H1 (cell line): ENCODE data around the gene PRPF4. TPM values are rescaled to one million over a fixed set of nuclear protein-coding genes. Genes with fewer than 3 reads are reported as not detected.

Experiments
- CTCF ChIA-PET: fragments of 300-600 bp; sonication (Branson Sonifier 250); formaldehyde crosslinking; loops from one replicate; lab custom pipeline; 2021; ENCODE audit not compliant: partially characterized antibody; lab: Charles Lee
- POLR2A ChIA-PET: fragments of 300-600 bp; sonication (Branson Sonifier 250); formaldehyde crosslinking; loops from one replicate; lab custom pipeline; 2021; ENCODE audit warnings: inconsistent platforms; ENCODE audit not compliant: partially characterized antibody; lab: Charles Lee
- DNase-seq, 2 experiments: peaks; one replicate each; pipeline versions ENCODE4 v3.0.0 to v3.0.0-alpha.2; 2010 to 2022; ENCODE audit warnings: low spot score in 2 of 2, low read depth in 1 of 2, mixed read lengths in 1 of 2
- FAIRE-seq: peaks from 2 replicates; lab custom pipeline; 2011; peaks lifted over from hg19 to GRCh38; lab: Jason Lieb, UNC
- H2AFZ ChIP-seq: 2 replicates; pipeline ENCODE4 v1.8.1; 2012; ENCODE audit warnings: low read length, inconsistent platforms
- H2AK5ac ChIP-seq: 2 replicates; pipeline ENCODE4 v1.6.1; 2013; ENCODE audit warnings: low read depth, low read length
- H2BK120ac ChIP-seq: replicated peaks from 2 replicates; pipeline ENCODE3; 2013; ENCODE audit warnings: low read depth, low read length, inconsistent platforms
- H2BK12ac ChIP-seq: 2 replicates; pipeline ENCODE4 v1.6.1; 2013; ENCODE audit warnings: low read depth, low read length
- H2BK15ac ChIP-seq: 2 replicates; pipeline ENCODE4 v1.6.1; 2013; ENCODE audit warnings: low read length
- H2BK20ac ChIP-seq: 2 replicates; pipeline ENCODE4 v1.6.1; 2013; ENCODE audit warnings: low read length
- H2BK5ac ChIP-seq: 2 replicates; pipeline ENCODE4 v1.6.1; 2013; ENCODE audit warnings: low read depth, low read length
- H3K14ac ChIP-seq: 2 replicates; pipeline ENCODE4 v1.6.1; 2013; ENCODE audit warnings: inconsistent platforms; ENCODE audit not compliant: insufficient read length
- H3K18ac ChIP-seq: 2 replicates; pipeline ENCODE4 v1.6.1; 2013; ENCODE audit warnings: low read length; ENCODE audit errors: extremely low read depth
- H3K23ac ChIP-seq: 2 replicates; pipeline ENCODE4 v1.6.1; 2013; ENCODE audit warnings: inconsistent platforms; ENCODE audit not compliant: insufficient read length
- H3K23me2 ChIP-seq: 2 replicates; pipeline ENCODE4 v1.6.1; 2013; ENCODE audit warnings: low read depth, low read length
- H3K27ac ChIP-seq: 2 replicates; pipeline ENCODE4 v1.6.1; 2011; ENCODE audit warnings: low read depth, low read length, inconsistent platforms
- H3K27me3 ChIP-seq, 4 experiments: replicated peaks in 1 of 4; 1 replicate in 1 of 4; 2 replicates in 3 of 4; pipeline versions ENCODE4 v1.6.1 to v1.8.1; 2011 to 2013; ENCODE audit warnings: low read length in 3 of 4, mild to moderate bottlenecking in 3 of 4, inconsistent platforms in 2 of 4, mixed read lengths in 2 of 4, moderate library complexity in 1 of 4; ENCODE audit not compliant: control insufficient read depth in 3 of 4, insufficient read depth in 3 of 4; ENCODE audit errors: extremely low read depth in 1 of 4
- H3K36me3 ChIP-seq, 4 experiments: 2 replicates each; pipeline versions ENCODE4 v1.6.1 to v1.8.1; 2011 to 2013; ENCODE audit warnings: mild to moderate bottlenecking in 4 of 4, low read length in 3 of 4, moderate library complexity in 2 of 4, control low read depth in 1 of 4, inconsistent platforms in 1 of 4; ENCODE audit not compliant: insufficient read depth in 4 of 4, control insufficient read depth in 2 of 4
- H3K4ac ChIP-seq: replicated peaks from 2 replicates; pipeline ENCODE3; 2013; ENCODE audit warnings: low read length, low read depth, mixed read lengths, inconsistent platforms; ENCODE audit not compliant: insufficient read length
- H3K4me1 ChIP-seq, 4 experiments: replicated peaks in 1 of 4; 1 replicate in 1 of 4; 2 replicates in 3 of 4; pipeline versions ENCODE4 v1.6.1 to v1.8.1; 2011 to 2013; ENCODE audit warnings: low read length in 3 of 4, inconsistent platforms in 2 of 4, mixed read lengths in 1 of 4; ENCODE audit not compliant: insufficient read depth in 4 of 4, control insufficient read depth in 3 of 4
- H3K4me2 ChIP-seq, 2 experiments: 2 replicates each; pipeline versions ENCODE4 v1.6.1 to v1.8.1; 2011 to 2013; ENCODE audit warnings: low read depth in 2 of 2, low read length in 2 of 2, control low read depth in 1 of 2, inconsistent platforms in 1 of 2, mild to moderate bottlenecking in 1 of 2; ENCODE audit not compliant: insufficient read depth in 1 of 2
- H3K4me3 ChIP-seq, 4 experiments: fragments of 200-600, 300-600 bp in 1 of 4; sonication (generic), shearing (Covaris generic), sonication (Bioruptor Twin) in 1 of 4; 2 replicates each; pipeline versions ENCODE4 v1.5.1 to v1.8.1; 2011 to 2016; ENCODE audit warnings: low read length in 4 of 4, low read depth in 3 of 4, control low read depth in 2 of 4, inconsistent platforms in 2 of 4, mild to moderate bottlenecking in 2 of 4, mixed read lengths in 1 of 4, moderate library complexity in 1 of 4; ENCODE audit not compliant: insufficient read depth in 2 of 4; ENCODE audit errors: extremely low read depth in 1 of 4
- H3K56ac ChIP-seq: replicated peaks from 2 replicates; pipeline ENCODE3; 2013; ENCODE audit warnings: low read depth, mild to moderate bottlenecking, mixed read lengths, low read length, inconsistent platforms; ENCODE audit not compliant: insufficient read length
- H3K79me1 ChIP-seq: 2 replicates; pipeline ENCODE4 v1.6.1; 2013; ENCODE audit warnings: low read depth, low read length, control low read depth
- H3K79me2 ChIP-seq, 2 experiments: 2 replicates each; pipeline versions ENCODE4 v1.6.1 to v1.8.1; 2012 to 2013; ENCODE audit warnings: low read length in 2 of 2, mild to moderate bottlenecking in 2 of 2, inconsistent platforms in 1 of 2; ENCODE audit not compliant: insufficient read depth in 2 of 2, control insufficient read depth in 1 of 2
- H3K9ac ChIP-seq, 4 experiments: replicated peaks in 1 of 4; 1 replicate in 1 of 4; 2 replicates in 3 of 4; pipeline versions ENCODE4 v1.6.1 to v1.8.1; 2011 to 2013; ENCODE audit warnings: low read depth in 3 of 4, low read length in 3 of 4, control low read depth in 2 of 4, mild to moderate bottlenecking in 2 of 4, moderate library complexity in 2 of 4, inconsistent platforms in 1 of 4; ENCODE audit errors: extremely low read depth in 1 of 4
- H3K9me3 ChIP-seq, 2 experiments: 2 replicates each; pipeline versions ENCODE4 v1.6.1 to v1.8.1; 2012 to 2013; ENCODE audit warnings: mild to moderate bottlenecking in 2 of 2, moderate library complexity in 2 of 2, control low read depth in 1 of 2, inconsistent platforms in 1 of 2, low read depth in 1 of 2, low read length in 1 of 2, mixed read lengths in 1 of 2; ENCODE audit not compliant: insufficient read depth in 2 of 2
- H4K20me1 ChIP-seq, 2 experiments: replicated peaks in 1 of 2; 2 replicates each; pipeline versions ENCODE3 to v1.8.1; 2011 to 2013; ENCODE audit warnings: inconsistent platforms in 2 of 2, low read length in 2 of 2, mild to moderate bottlenecking in 1 of 2; ENCODE audit not compliant: insufficient read depth in 2 of 2, control insufficient read depth in 1 of 2
- H4K5ac ChIP-seq: 2 replicates; pipeline ENCODE4 v1.6.1; 2013; ENCODE audit warnings: low read length, low read depth, mixed read lengths, inconsistent platforms; ENCODE audit not compliant: insufficient read length
- H4K8ac ChIP-seq: 2 replicates; pipeline ENCODE4 v1.8.0; 2013; ENCODE audit warnings: mild to moderate bottlenecking, moderate library complexity, low read length, inconsistent platforms; ENCODE audit not compliant: insufficient read depth; ENCODE audit errors: extremely low read depth
- H4K91ac ChIP-seq: replicated peaks from 2 replicates; pipeline ENCODE3; 2013; ENCODE audit warnings: low read length, mixed read lengths, inconsistent platforms; ENCODE audit not compliant: insufficient read length
- CTBP2 ChIP-seq: IDR thresholded peaks from 2 replicates; pipeline ENCODE4 v1.7.0; 2011; ENCODE audit warnings: borderline replicate concordance, mild to moderate bottlenecking, moderate library complexity, mixed read lengths, low read length; ENCODE audit not compliant: insufficient read depth, insufficient read length
- E2F6 ChIP-seq: IDR thresholded peaks from 2 replicates; pipeline ENCODE4 v1.6.1; 2012; ENCODE audit warnings: inconsistent platforms
- EZH2 ChIP-seq: fragments of 200-600 bp; sonication (generic); IDR thresholded peaks from 2 replicates; pipeline ENCODE4 v1.7.1; 2012; ENCODE audit warnings: low read depth, mild to moderate bottlenecking, moderate library complexity, low read length, inconsistent platforms; ENCODE audit not compliant: severe bottlenecking
- HDAC6 ChIP-seq: IDR thresholded peaks from one replicate; pipeline ENCODE4 v1.7.1; 2012; ENCODE audit warnings: low read depth, mild to moderate bottlenecking, inconsistent platforms, low read length, moderate library complexity
- JUN ChIP-seq: IDR thresholded peaks from 2 replicates; pipeline ENCODE4 v1.6.1; 2011; ENCODE audit warnings: low read depth, mild to moderate bottlenecking, improper control_type of control experiment, low read length
- KDM1A ChIP-seq: fragments of 200-600, 300-600 bp; sonication (generic); IDR thresholded peaks from 2 replicates; pipeline ENCODE4 v1.7.1; 2016; ENCODE audit warnings: mild to moderate bottlenecking, low read length, borderline replicate concordance
- KDM5A ChIP-seq: fragments of 200-600 bp; IDR thresholded peaks from 2 replicates; pipeline ENCODE4 v1.7.1; 2012; ENCODE audit warnings: mild to moderate bottlenecking, low read length, inconsistent platforms, mixed read lengths
- NRF1 ChIP-seq: IDR thresholded peaks from 2 replicates; pipeline ENCODE4 v1.6.1; 2011; ENCODE audit warnings: mild to moderate bottlenecking, low read depth, low read length, improper control_type of control experiment
- PHF8 ChIP-seq: fragments of 200-600 bp; sonication (generic); conservative IDR thresholded peaks from 2 replicates; pipeline ENCODE4 v1.7.1; 2012; ENCODE audit warnings: low read depth, mild to moderate bottlenecking, inconsistent platforms, low read length, moderate library complexity
- POLR2A ChIP-seq, 2 experiments: IDR thresholded peaks; 1 replicate in 1 of 2; 2 replicates in 1 of 2; pipeline ENCODE4 v1.6.1; 2011; ENCODE audit warnings: low read depth in 2 of 2, low read length in 2 of 2, mild to moderate bottlenecking in 2 of 2; ENCODE audit errors: control extremely low read depth in 1 of 2
- POU5F1 ChIP-seq: IDR thresholded peaks from 2 replicates; pipeline ENCODE4 v1.6.1; 2011; ENCODE audit warnings: low read depth, mild to moderate bottlenecking, low read length, moderate library complexity
- RXRA ChIP-seq: IDR thresholded peaks from 2 replicates; pipeline ENCODE4 v1.6.1; 2011; ENCODE audit warnings: low read depth, mild to moderate bottlenecking, low read length, moderate library complexity; ENCODE audit not compliant: insufficient read depth
- SAP30 ChIP-seq: fragments of 300-600 bp; sonication (generic); IDR thresholded peaks from 2 replicates; pipeline ENCODE4 v1.7.1; 2012; ENCODE audit warnings: low read length, moderate library complexity, mild to moderate bottlenecking, inconsistent platforms; ENCODE audit not compliant: insufficient read depth, insufficient replicate concordance
- ZNF274 ChIP-seq: IDR thresholded peaks from 2 replicates; pipeline ENCODE4 v1.7.0; 2012; ENCODE audit warnings: low read length, borderline replicate concordance; ENCODE audit errors: extremely low read depth
- WGBS, 2 experiments: shearing (Covaris generic) in 1 of 2; methylation state at CpG; one replicate each; pipeline versions ENCODE4 v1.1.6 to v1.1.7; 2013 to 2015; ENCODE audit warnings: low lambda C conversion rate in 2 of 2, mixed read lengths in 2 of 2, inconsistent platforms in 1 of 2, low coverage in 1 of 2, missing lambda C conversion rate in 1 of 2; ENCODE audit not compliant: insufficient replicate concordance in 2 of 2, insufficient coverage in 1 of 2, insufficient read length in 1 of 2; ENCODE audit errors: extremely low coverage in 1 of 2, missing lambda C conversion rate in 1 of 2; 5-methylcytosine and 5-hydroxymethylcytosine counted together
- polyA plus RNA-seq, 7 experiments: library from polyadenylated mRNA; depleted of rRNA in 3 of 7; stranded (reverse) in 5 of 7; unstranded in 2 of 7; fragments of >200 nt in 5 of 7; fragments of 200-250 nt in 2 of 7; gene quantifications; 1 replicate in 5 of 7; 2 replicates in 1 of 7; 4 replicates in 1 of 7; pipeline versions ENCODE4 v1.2.1 to v1.2.3, GENCODE V29; 2011 to 2013; ENCODE audit warnings: missing spikeins in 2 of 7, mixed read lengths in 2 of 7
- total RNA-seq: library from RNA; stranded (reverse); fragmentation: NEBNext Ultra II Directional; extraction: Animal tissue kit (Norgen Biotek cat#: 25700); gene quantifications from 2 replicates; pipeline ENCODE4 v1.2.1, GENCODE V29; 2021

PRPF4 gene
- total and polyA plus RNA-seq, 2 of the 8 experiments (the other 6 are each of a cell fraction or from before 2014, with no cell fraction given), result 15.2 to 33.4 TPM

GRCh38 chr9:113244556-113244955, 30.9 kb upstream of the PRPF4 start:
- Histone ChIP-seq H3K27me3 (no peaks in the 10 kb centered on the region), H2AK5ac (no peak overlapping the region), H2BK15ac (no peak overlapping the region), H3K4me3 (no peak overlapping the region), H3K4ac (no peak overlapping the region), H2AFZ (no peak overlapping the region), H3K56ac (no peak overlapping the region), H3K4me1 (no peaks in the 10 kb centered on the region), H4K8ac (no peak overlapping the region), H2BK20ac (no peak overlapping the region), H2BK120ac (no peak overlapping the region), H3K9me3 (no peaks in the 10 kb centered on the region), H3K23ac (no peak overlapping the region), H2BK5ac (no peak overlapping the region), H3K27ac (no peak overlapping the region), H4K20me1 (peaks cover 0 to 1% of the 10 kb centered on the region in 2 experiments), H3K14ac (no peak overlapping the region), H4K91ac (no peak overlapping the region), H3K36me3 (no peaks in the 10 kb centered on the region; a peak in 1 of 8 replicates), H2BK12ac (no peak overlapping the region), H3K4me2 (no peak overlapping the region), H3K9ac (no peak overlapping the region), H3K23me2 (no peaks in the 10 kb centered on the region), H4K5ac (no peak overlapping the region), H3K79me1 (no peaks in the 10 kb centered on the region; the same call in 1 of the 2 replicates), H3K79me2 (no peaks in the 10 kb centered on the region), H3K18ac (no peak overlapping the region)
- 88 to 100% methylated on average over 1 to 2 of the region's 2 CpGs for WGBS, 2 experiments
- POLR2A ChIA-PET, result no interaction called here
- CTCF ChIA-PET, result interaction anchor here (0.6 kb wide), 1 partner anchor 1587 kb away, joined by 3 read pairs; no protein-coding TSS in a partner anchor
- DNase-seq (no peak), FAIRE-seq (no peak)
- TF ChIP-seq E2F6 (no peak), RXRA (no peak), SAP30 (no peak), KDM5A (no peak), EZH2 (no peak), PHF8 (no peak), POU5F1 (no peak), CTBP2 (no peak), ZNF274 (no peak), NRF1 (no peak), POLR2A (IDR thresholded peaks at IDR 0.05; ENCODE audit: control extremely low read depth in 1 of 2, low read depth in 2 of 2, low read length in 2 of 2) (no peak), KDM1A (no peak), HDAC6 (no peak), JUN (no peak)
